ENCODE data around the gene GRID2.
"Not testable (repeated sequence)": the region's sequence is repeated elsewhere in the genome, so short reads cannot be mapped to it uniquely, and the experiment has no call there.

The GRID2 gene

DNA sequence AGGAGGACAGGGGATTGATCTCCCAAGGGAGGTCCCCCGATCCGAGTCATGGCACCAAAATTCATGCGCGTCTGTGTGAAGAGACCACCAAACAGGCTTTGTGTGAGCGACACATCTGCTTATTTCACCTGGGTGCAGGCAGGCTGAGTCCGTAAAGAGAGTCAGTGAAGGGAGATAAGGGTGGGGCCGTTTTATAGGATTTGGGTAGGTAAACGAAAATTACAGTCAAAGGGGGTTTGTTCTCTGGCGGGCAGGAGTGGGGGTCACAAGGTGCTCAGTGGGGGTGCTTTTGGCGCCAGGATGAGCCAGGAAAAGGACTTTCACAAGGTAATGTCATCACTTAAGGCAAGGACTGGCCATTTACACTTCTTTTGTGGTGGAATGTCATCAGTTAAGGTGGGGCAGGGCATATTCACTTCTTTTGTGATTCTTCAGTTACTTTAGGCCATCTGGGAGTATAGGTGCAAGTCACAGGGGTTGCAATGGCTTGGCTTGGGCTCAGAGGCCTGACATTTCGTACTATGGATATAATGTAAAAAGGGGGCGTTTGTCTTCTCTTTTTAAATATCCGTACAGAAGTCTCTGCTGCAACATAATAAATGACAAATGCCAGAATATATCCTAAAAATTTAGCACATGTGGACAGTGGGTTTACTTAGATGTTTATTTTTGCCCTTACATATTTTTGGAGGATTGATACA is 140.5 kb downstream of the GRID2 start:
- DNase-seq, result not testable (repeated sequence)

DNA sequence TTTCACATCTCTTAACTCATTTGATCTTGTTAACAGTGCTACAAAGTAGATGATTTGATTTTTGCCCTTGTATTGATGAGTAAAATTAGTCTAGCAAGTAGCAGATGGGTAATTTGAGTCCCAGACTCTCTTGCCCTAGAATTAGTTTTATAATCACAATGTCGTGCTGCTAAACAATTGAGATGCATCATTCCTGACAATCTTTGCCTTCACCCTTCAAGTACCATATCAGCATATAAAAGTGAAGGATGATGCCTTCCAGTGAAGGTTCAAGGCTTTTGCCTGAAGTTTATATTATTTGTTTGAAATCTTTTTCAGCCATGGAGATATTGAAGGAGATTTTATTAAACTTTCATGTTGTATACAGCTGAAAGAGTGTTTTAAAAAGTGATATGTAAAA is 141.4 kb downstream of the GRID2 start:
- no peak for DNase-seq

DNA sequence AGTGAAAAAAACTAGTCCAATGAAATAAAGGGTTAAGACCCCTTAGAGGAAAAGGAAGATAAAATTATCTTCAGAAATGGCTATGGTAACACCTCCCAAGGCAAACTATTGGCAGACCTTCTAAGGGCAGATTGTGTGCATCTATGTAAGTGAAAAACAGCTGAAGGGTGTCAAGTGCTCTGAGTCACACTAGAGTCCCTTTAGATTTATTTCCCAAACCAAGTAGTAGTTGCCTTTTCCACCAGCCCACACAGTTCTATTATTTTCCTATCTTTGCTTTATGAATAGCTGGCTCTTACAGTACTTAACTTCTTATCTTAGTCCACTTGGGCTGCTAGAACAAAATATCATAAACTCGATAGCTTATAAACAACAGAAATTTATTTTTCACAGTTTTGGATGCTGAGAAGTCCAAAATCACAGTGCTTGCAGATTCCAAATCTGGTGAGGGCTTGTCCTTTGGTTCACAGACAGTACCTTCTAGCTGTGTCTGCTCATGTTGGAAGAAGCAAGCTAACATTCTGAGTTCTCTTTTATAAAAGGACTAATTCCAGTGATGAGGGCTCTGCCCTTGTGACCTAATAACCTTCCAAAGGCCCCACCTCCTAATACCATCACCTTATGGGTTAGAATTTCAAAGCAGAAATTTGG is 143.6 kb downstream of the GRID2 start:
- DNase-seq, result no peak

DNA sequence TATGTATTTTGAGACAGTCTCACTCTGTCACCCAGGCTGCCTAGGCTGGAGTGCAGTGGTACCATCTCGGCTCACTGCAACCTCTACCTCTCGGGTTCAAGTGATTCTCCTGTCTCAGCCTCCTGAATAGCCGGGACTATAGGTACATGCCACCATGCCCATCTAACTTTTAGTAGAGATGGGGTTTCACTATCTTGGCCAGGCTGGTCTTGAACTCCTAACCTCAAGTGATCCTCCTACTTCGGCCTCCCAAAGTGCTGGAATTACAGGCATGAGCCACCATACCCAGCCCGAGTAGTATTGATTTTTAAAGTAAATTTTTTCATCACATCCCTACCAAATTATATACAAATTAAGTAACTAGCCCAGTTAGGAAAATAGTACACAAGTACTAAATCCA is 144.4 kb downstream of the GRID2 start:
- not testable (repeated sequence) for DNase-seq

DNA sequence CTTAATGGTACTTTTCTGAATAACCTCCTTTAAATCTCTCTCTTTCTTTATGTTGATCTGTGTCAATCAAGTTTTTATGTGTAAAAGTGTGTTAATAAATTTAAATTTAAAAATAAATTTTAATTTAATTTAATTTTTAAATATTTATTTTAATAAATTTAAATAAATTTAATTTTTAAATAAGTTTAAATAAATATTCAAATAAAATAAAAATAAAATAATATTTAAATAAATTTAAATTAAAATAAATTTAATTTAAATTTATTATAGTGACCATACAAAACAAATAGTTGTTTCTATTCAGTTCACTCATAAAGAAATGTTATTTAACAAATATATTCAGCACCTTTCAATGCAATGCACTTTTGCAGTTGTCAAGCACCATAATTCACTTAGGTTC is 146.9 kb downstream of the GRID2 start:
- DNase-seq, result no peak

DNA sequence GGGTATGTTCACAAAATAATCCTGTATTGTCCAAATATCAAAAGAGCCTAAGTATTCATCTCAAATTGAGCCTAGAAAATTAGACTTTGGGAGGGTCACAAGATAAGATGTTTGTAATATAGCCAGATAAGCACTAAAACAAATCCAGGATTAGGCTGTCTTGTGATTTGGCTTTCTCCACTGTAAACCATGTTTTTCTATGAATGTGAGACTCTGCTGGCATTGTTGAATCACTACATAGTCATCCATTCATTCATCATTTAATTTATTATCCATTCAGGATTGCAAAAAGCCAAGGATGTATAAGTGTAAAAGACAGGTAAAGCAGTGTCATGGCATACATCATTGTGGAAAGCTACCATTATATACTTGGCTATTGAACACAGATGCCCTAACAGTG is 148.0 kb downstream of the GRID2 start:
- no peak for DNase-seq

DNA sequence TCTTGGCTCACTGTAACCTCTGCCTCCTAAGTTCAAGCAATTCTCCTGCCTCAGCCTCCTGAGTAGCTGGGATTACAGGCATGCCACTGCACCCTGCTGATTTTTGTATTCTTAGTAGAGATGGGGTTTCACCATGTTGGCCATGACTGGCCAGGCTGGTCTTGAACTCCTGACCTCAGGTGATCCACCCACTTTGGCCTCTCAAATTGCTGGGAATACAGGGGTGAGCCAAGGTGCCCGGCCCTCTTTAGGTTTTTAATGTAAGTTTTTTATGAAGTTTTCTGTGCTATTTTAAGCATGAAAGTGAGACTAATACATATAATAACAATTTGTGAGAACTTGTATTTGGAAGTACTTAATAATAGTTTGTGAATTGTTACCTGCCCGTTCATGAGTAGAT is 148.6 kb downstream of the GRID2 start:
- DNase-seq, result not testable (repeated sequence)

DNA sequence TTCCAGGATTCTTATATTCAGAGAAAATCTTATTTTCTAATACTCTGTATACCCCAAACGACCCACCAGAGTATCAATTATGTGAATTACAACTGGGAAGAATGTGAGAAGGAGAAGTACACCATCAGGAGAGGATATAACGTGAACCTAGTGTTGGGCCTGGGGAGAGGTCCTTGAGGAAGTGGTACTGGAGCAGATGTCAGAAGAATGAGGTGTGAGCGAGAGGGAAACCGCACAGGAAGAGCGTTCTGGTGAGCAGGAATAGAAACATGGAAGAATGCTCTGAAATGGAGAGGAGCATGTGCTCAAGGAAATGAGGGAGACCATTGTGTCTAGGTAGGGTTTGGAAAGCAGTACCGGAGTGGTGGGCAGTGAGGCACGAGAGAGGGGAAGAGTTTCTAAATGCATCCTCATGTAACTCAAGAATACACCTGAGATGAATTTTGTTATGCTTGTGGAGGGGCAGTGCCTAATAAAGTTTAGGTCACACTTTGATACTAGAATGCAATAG is 151.6 kb downstream of the GRID2 start:
- DNase-seq, result no peak

DNA sequence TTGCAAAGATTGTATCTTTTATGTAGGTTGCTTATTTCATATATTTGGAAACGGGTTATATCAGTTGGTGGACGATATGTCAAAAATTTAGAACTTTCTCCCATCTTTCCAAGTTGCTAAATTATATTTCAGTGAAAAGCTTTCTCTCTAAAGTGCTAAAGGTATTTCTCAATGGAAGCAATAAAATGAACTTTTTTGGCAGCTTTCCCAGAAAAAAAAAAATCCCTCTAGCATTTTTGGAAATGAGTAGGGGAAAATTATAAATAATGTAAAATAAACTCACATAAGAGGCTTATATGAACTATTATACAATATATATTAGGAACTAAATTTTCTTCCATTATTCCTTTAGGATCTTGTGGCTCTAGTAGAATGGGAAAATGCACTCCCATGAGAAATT is 152.2 kb downstream of the GRID2 start:
- no peak for DNase-seq

DNA sequence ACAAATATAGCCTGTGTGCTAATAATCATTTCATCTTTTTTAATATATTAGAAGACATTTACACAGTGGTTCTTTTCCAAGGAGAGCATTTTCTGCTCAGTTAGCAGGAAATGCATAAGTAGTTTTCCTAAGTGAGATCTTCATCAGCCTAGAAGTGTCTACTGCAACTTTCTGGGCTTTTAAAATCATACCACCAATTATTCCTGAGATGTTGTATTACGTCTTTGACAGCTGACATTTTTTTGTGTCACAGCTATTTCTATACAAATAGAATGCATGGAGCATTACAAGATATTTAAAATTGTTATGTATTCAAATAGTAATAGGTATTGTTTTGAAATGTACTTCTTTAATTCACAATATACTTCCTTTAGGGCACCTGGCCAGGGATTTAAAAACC is 158.0 kb downstream of the GRID2 start:
- no peak for DNase-seq

DNA sequence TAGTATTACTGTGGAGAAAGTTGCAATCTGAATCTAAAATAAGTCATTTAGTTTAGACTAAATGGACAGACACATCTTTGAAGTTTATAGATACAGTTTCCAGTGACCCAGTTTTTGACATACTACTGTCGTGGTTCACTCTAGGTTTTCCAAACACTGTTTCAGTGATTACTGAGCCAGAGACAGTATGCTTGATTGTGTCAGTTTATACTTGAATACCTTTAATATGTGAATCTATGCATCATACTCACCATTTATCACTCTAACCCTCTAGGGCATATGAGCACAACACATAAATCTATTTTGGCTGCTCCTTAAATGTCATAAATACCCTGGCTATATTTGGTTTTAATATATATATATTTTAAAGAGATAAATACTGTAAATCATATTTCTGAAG is 173.5 kb downstream of the GRID2 start:
- DNase-seq, result no peak

DNA sequence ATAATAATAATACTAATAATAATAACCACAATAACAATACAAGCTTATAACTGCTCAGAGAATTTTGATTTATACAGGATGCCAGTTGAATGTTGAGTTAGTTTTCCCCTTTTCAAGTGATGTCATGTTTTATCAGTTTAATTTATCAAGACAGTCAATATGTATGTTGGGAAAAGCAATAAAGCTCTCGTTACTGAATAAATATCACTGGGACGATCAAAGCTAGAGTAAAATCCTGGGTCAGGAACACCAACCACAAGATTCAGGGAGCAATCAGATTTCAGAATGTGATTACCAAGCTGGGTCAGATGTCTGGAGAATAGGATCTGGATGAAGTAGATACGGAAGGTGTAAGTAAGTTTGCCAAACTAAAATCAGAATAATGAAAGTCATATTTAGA is 179.6 kb downstream of the GRID2 start:
- DNase-seq, result no peak

DNA sequence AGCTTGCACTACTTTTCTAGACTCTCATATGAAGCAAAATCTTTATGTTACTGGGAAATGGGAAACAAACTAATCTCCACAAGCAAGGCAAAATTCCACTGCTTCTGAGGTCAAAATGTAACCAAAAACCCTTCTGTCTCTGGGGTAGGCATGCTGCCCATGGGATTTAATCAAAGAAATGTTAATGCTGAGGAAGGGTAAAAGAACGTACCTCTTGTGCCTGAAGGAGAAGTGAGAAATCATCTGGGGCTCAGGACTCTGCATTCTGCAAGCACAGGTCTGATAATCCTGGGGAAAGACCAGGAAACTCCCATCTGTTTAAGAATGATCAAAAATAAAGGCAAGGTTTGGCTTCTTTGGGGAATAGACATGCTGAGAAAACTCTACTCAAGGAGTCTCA is 184.7 kb downstream of the GRID2 start:
- DNase-seq, result no peak

DNA sequence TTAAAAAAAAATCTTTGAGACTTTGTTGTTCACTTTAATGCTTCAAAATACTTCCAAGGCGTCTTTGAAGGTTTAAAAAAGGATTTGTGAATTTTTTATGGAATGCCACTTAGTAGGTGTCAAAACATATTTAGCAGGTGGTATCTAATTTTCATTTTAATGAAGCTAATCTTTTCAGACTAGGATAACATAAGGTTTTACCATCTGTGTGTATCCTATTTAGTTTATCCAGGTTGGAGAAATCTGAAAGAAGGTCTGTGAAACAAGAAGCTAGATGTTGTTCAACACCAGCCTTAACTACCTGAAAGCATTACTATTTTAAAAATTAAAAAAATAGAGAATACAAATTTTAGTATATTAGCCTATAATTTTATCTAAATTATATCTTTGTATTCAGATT is 193.4 kb downstream of the GRID2 start:
- DNase-seq, result no peak

DNA sequence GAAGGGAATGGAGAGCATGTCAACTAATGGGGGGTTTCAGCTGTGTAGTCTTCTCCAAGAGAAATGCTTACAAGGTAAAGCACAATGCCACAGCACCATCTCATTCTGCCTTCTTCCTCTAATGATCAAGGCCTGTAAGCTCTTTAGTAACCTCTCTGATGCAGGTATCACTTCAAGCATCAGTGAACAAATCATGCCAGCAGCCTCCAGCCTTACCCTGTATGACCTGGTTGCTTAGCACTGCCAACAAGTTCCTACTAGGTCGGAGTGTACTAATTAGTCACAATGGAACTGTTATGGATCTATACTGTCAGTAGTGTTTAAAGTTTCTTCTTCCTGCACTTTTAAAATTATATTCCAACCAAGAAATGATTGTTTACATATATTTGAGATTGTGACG is 197.7 kb downstream of the GRID2 start:
- DNase-seq, result no peak

DNA sequence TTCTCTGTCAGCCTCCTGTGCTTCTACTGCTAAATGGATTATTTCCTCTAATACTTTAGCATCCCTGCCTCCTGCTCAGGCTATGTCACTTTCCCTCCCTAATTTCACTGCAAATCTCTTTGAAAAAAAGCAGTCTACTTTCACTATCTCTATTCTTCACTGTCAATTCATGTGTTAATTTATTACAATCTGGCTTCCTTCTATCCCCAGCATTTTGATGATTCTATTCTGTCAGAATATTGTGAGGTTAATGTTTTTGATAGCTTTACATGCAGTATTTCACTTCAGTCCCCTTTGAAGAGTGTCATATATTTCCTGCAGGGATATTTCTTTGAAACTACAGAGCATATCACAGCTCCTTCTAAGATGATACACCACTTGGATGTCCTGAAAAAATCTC is 203.2 kb downstream of the GRID2 start:
- no peak for DNase-seq

DNA sequence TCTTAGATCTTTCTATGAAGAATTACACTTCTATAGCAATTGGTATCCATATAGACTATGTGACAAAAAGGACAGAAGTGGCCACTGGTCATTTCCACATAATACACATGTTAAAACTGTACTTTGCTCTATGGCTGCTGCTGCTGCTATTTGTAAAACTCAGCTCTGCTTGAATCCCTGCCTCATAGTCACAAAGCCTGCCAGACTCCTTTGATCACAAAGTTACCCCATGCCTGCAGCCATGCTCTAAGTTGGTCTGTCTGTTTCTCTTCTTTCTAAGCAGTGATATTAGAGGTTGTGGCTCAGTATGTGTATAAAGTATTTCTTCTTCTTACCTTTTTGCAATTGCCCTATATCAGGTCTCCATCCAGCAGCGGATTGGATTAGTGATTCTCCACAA is 210.9 kb downstream of the GRID2 start:
- DNase-seq, result no peak

DNA sequence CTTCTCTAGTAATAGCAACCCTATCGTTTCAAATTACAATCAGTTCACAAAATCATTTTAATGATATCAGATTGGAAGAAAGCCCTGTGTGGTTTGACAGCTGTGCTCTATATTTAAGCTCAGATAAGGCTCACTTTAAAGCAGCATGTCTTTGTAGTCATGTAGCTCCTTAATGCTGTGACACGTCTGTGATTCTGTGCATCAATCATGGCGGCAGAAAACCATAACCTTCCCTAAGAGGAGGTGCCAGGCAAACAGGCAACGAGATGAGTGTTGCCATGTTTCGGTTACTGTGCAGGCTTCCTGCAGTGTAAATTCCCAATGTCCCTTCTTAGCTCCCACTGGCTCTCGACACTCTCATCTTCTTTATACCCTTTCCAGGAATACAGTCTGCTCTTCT is 212.7 kb downstream of the GRID2 start:
- no peak for DNase-seq

DNA sequence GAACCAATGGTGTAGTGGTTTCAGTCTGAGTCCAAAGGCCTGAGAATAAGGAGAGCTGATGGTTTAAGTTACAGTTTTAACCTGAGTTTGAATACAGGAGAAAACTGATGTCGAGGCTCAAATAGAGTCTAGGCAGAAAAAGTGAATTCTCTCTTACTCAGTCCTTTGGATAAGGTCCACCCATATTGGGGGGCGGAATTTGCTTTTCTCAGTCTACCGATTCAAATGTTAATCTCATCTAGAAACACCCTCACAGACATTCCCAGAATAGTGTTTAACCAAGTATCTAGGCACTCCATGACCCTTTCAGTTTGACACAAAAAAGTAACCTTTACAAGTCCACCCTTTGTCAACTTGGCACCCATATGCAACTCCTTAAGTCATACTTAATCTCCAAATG is 216.0 kb downstream of the GRID2 start:
- DNase-seq, result no peak

DNA sequence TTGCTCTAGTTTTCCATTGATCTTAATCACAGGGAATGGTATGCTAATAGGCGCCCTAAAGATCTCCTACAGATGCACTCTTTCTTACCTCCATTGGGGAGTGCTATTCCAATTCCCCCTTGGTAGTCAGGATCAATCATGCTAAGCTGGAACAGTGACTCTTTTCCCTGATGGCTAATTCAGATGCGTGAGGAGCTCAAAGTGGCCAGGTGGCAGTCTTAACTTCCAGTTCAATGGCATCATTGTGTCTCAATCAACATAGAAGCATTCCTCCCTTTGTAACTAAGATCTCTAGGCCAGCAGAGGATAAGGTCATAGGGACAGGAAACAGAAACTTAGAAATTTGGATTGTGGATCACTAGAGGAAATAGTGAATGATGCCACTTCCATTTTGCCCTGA is 216.8 kb downstream of the GRID2 start:
- no peak for DNase-seq

DNA sequence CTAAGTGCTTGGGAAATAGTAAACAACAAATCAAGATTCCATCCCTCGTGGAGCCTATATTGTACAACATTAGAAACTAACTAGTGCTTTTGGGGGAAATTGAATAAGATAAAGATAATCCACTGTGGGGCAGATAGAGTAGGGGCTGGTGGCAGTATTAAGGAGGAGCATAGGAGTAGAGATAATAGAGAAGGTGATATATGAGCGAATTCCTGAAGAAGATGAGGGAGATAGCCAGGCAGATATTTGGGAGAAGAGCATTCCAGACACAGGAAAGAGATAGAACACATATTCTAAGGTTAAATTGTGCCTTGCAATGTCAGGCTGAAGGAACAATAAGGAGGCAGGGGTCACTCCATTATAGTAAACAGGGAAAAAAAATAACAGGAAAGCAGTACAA is 218.2 kb downstream of the GRID2 start:
- DNase-seq, result no peak

DNA sequence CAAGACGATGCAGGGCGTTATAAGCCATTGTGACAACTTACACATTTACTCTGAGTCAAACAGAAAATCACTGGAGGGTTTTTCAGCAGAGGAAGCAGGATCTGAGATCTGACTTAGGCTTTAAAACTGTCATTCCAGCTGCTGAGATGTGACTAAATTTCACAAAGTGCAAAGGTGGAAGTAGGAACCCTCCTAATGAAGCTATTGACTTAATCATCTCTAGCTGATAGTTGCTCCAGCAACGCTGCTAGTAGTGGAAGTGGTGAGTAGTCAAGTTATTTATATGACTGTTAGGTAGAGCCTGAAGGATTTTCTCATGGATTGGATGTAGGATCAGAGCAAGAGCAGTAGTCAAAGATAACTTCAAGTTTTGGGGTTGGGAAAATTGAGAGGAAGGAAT is 218.6 kb downstream of the GRID2 start:
- DNase-seq, result no peak

DNA sequence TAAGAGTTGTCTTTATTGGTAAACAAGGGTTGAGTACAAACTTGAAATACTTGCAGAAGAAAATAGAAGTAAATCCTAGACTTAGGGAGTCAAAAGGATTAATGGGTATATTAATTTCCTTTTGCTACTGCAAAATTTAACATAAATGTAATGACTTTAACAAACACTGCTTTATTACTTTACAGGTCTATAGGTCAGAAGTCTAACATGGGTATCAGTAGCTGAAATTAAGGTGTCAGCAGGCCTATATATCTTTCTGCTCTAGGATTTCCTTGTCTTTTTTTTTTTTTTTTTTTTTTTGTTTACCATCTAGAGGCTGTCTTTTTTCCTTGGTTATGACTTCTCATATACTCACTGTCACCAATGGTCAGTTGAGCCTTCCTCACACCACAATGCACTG is 220.4 kb downstream of the GRID2 start:
- DNase-seq, result no peak

DNA sequence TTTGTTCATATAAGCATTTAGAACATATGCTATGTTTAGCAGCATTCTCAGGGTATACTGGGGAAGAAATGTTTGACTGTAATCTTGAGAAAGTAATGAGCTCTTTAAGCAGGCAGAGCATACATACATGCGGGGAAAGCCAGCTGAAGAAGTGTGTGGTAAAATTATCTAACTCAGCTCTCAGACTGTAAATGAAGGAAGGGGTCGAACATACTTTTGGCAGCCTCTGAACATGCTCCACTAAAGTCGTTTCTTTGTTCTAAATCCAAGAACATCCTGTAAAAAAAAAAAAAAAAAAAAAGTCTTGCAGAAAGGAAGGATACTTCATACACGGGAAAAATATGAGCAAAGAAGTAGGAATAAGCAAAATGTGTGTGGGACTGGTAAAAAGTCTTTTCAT is 224.8 kb downstream of the GRID2 start:
- no peak for DNase-seq

DNA sequence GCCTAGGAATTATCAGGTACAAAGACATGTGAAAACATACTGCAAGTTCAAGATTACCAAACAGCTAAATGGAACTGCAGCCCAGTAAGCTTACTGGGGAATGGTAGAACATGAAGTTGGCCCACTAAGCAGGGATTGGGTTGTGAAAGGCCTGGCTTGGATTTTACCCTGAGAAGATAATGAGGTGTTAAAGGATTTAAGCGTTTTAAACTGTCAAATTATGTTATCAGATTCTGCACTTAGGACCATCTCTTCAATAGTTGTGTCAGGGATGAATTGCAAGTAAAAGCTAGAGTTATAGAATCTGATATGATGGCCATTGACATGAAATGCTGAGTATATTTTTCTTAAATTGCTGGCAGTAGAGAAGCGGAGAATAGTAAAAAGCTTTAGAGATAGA is 225.7 kb downstream of the GRID2 start:
- no peak for DNase-seq

Measured in NCI-H187 treated with DMSO at 0.1 percent for 48 hours (cell line).